GM12878 (cell line): ENCODE data around the gene ABCB4. TPM values are rescaled to one million over a fixed set of nuclear protein-coding genes. Genes with fewer than 3 reads are reported as not detected.

Experiments
- ATAC-seq: fragments of 200-7000 bp; cut with Tn5 transposase; 3 replicates; pipeline ENCODE4 v1.9.1; 2020; ENCODE audit warnings: mild to moderate bottlenecking, moderate library complexity
- BruUV-seq: library from RNA; stranded (reverse); fragments of 400-500 nt; replicated peaks from 2 replicates; lab custom pipeline; 2021; lab: Mats Ljungman, UMichigan
- CTCF ChIA-PET: fragments of 300-600 bp; sonication (Branson Sonifier 250); formaldehyde crosslinking; extraction: SDS; loops from one replicate; lab custom pipeline; 2021; ENCODE audit warnings: inconsistent platforms; lab: Yijun Ruan, JAX
- POLR2A ChIA-PET: fragments of 350-600 bp; formaldehyde crosslinking; extraction: SDS; loops from one replicate; lab custom pipeline; 2021; ENCODE audit warnings: inconsistent platforms; lab: Charles Lee
- RAD21 ChIA-PET: fragments of 300-600 bp; sonication (Branson Sonifier 250); formaldehyde crosslinking; loops from one replicate; lab custom pipeline; 2023; ENCODE audit warnings: antibody characterized with exemption; ENCODE audit not compliant: unreplicated experiment; lab: Charles Lee
- SMC1A ChIA-PET: fragments of 300-600 bp; sonication (Branson Sonifier 250); formaldehyde crosslinking; loops from one replicate; lab custom pipeline; 2023; ENCODE audit not compliant: unreplicated experiment, uncharacterized antibody; lab: Charles Lee
- DNase-seq: peaks from one replicate; pipeline ENCODE4 v3.0.0-alpha.2; 2011; ENCODE audit warnings: low read depth, low spot score
- FAIRE-seq: peaks from 3 replicates; lab custom pipeline; 2011; peaks lifted over from hg19 to GRCh38; lab: Jason Lieb, UNC
- H2AFZ ChIP-seq: 2 replicates; pipeline ENCODE4 v1.6.0; 2011; ENCODE audit warnings: low read depth, low read length, control low read depth; ENCODE audit not compliant: control insufficient read depth
- H3K27ac ChIP-seq: 2 replicates; pipeline ENCODE4 v1.5.1; 2011; ENCODE audit warnings: control low read depth; ENCODE audit not compliant: control insufficient read depth, insufficient read depth
- H3K27me3 ChIP-seq, 2 experiments: replicated peaks in 1 of 2; 2 replicates each; pipeline versions ENCODE4 v1.6.0 to v1.6.1; 2011; ENCODE audit warnings: low read length in 1 of 2; ENCODE audit not compliant: control insufficient read depth in 2 of 2, insufficient read depth in 2 of 2
- H3K36me3 ChIP-seq, 2 experiments: 2 replicates each; pipeline ENCODE4 v1.5.1; 2011; ENCODE audit warnings: low read length in 1 of 2; ENCODE audit not compliant: control insufficient read depth in 2 of 2, insufficient read depth in 2 of 2
- H3K4me1 ChIP-seq: 2 replicates; pipeline ENCODE4 v1.6.1; 2011; ENCODE audit warnings: mild to moderate bottlenecking, low read length, moderate library complexity, mixed read lengths; ENCODE audit not compliant: control insufficient read depth, insufficient read depth
- H3K4me2 ChIP-seq: 2 replicates; pipeline ENCODE4 v1.6.0; 2011; ENCODE audit warnings: control low read depth; ENCODE audit not compliant: control insufficient read depth, insufficient read depth
- H3K4me3 ChIP-seq: fragments of 200-600 bp; sonication (generic); 2 replicates; pipeline ENCODE4 v1.5.1; 2016
- H3K79me2 ChIP-seq: 2 replicates; pipeline ENCODE4 v1.6.0; 2011; ENCODE audit warnings: low read length; ENCODE audit not compliant: control insufficient read depth, insufficient read depth
- H3K9ac ChIP-seq: 2 replicates; pipeline ENCODE4 v1.8.0; 2011; ENCODE audit warnings: low read length, control low read depth, mixed read lengths; ENCODE audit not compliant: control insufficient read depth, insufficient read depth
- H3K9me3 ChIP-seq: replicated peaks from 3 replicates; pipeline ENCODE4 v1.5.1; 2011; ENCODE audit warnings: mild to moderate bottlenecking, low read length; ENCODE audit not compliant: control insufficient read depth, insufficient read depth
- H4K20me1 ChIP-seq: 2 replicates; pipeline ENCODE4 v1.6.0; 2011; ENCODE audit not compliant: control insufficient read depth, insufficient read depth
- DPF2 ChIP-seq: fragments of 450-650 bp; IDR thresholded peaks from 2 replicates; pipeline ENCODE4 v1.6.1; 2017; ENCODE audit warnings: mild to moderate bottlenecking
- GABPA ChIP-seq: IDR thresholded peaks from 2 replicates; pipeline ENCODE4 v1.6.1; 2014; ENCODE audit warnings: antibody characterized with exemption, low read depth, mild to moderate bottlenecking, inconsistent platforms
- IKZF1 ChIP-seq: fragments of 450-650 bp; conservative IDR thresholded peaks from 2 replicates; pipeline ENCODE4 v1.6.1; 2017; ENCODE audit warnings: antibody characterized with exemption, mild to moderate bottlenecking
- IRF4 ChIP-seq: IDR thresholded peaks from 2 replicates; pipeline ENCODE4 v1.6.1; 2011; ENCODE audit warnings: low read depth, low read length
- NR2C2 ChIP-seq: IDR thresholded peaks from 2 replicates; pipeline ENCODE4 v1.6.1; 2011; ENCODE audit warnings: borderline replicate concordance, low read depth; ENCODE audit not compliant: control insufficient read depth, insufficient read length
- POLR2AphosphoS2 ChIP-seq: IDR thresholded peaks from 2 replicates; pipeline ENCODE4 v1.6.1; 2011; ENCODE audit warnings: low read depth, mild to moderate bottlenecking, low read length, improper control_type of control experiment, moderate library complexity
- RAD21 ChIP-seq: IDR thresholded peaks from 2 replicates; pipeline ENCODE4 v1.6.1; 2011; ENCODE audit warnings: mild to moderate bottlenecking, low read depth, low read length, moderate library complexity; ENCODE audit not compliant: insufficient read depth
- RAD51 ChIP-seq: fragments of 450-650 bp; IDR thresholded peaks from 2 replicates; pipeline ENCODE4 v1.6.1; 2016; ENCODE audit warnings: moderate library complexity, mild to moderate bottlenecking, inconsistent platforms
- SUZ12 ChIP-seq: fragments of 200-600 bp; sonication (generic); IDR thresholded peaks from one replicate; pipeline ENCODE4 v1.6.1; 2018; ENCODE audit warnings: antibody characterized with exemption, mild to moderate bottlenecking; ENCODE audit not compliant: unreplicated experiment
- YBX1 ChIP-seq: fragments of 450-650 bp; IDR thresholded peaks from 2 replicates; pipeline ENCODE4 v1.6.1; 2016; ENCODE audit warnings: antibody characterized with exemption
- ZNF207 ChIP-seq: fragments of 450-650 bp; IDR thresholded peaks from 2 replicates; pipeline ENCODE4 v1.6.1; 2014; ENCODE audit warnings: antibody characterized with exemption, mild to moderate bottlenecking, borderline replicate concordance
- WGBS: methylation state at CpG from one replicate; pipeline ENCODE4 v1.1.6; 2016; ENCODE audit warnings: low lambda C conversion rate; ENCODE audit not compliant: insufficient replicate concordance, insufficient coverage; ENCODE audit errors: missing lambda C conversion rate; 5-methylcytosine and 5-hydroxymethylcytosine counted together
- in situ Hi-C: fragments of 300-500 bp; cut with MboI; formaldehyde crosslinking; loops from 9 replicates; pipeline ENCODE4 v1.14.3; 2018; ENCODE audit warnings: mixed read lengths
- intact Hi-C: fragments of 100-400 bp; cut with micrococcal nuclease; formaldehyde crosslinking; loops from one replicate; pipeline ENCODE4 v1.14.2; 2022; ENCODE audit not compliant: unreplicated experiment
- polyA plus RNA-seq, 11 experiments: library from polyadenylated mRNA; depleted of rRNA in 4 of 11; unstranded in 6 of 11; stranded (reverse) in 5 of 11; fragments of >200 nt; fragmentation: Nextera tagmentation in 4 of 11; fragmentation: Illumina TruSeq in 1 of 11; extraction: Ambion mirVana in 4 of 11; extraction: Trizol in 1 of 11; gene quantifications; 1 replicate in 1 of 11; 2 replicates in 10 of 11; pipeline versions ENCODE4 v1.2.1 to v1.2.3, GENCODE V29; 2011 to 2016; ENCODE audit warnings: inconsistent platforms in 2 of 11, missing spikeins in 2 of 11, low read depth in 1 of 11
- total RNA-seq, 4 experiments: library from RNA; depleted of rRNA in 3 of 4; stranded (reverse); fragments of >200 nt in 3 of 4; fragmentation: Illumina TruSeq in 1 of 4; extraction: Trizol in 1 of 4; gene quantifications; 2 replicates each; pipeline versions ENCODE4 v1.2.1 to v1.2.3, GENCODE V29; 2013 to 2021
- TF ChIP-seq, protein P1 (sequence below): fragments of 450-650 bp; IDR thresholded peaks from 2 replicates; pipeline ENCODE4 v1.6.1; 2016; ENCODE audit warnings: mild to moderate bottlenecking

Gene ABCB4
- total and polyA plus RNA-seq, 10 of the 15 experiments (the other 5 are each of a cell fraction or from before 2014, with no cell fraction given) = 1.9 to 8.3 (median 4.4) TPM

DNA sequence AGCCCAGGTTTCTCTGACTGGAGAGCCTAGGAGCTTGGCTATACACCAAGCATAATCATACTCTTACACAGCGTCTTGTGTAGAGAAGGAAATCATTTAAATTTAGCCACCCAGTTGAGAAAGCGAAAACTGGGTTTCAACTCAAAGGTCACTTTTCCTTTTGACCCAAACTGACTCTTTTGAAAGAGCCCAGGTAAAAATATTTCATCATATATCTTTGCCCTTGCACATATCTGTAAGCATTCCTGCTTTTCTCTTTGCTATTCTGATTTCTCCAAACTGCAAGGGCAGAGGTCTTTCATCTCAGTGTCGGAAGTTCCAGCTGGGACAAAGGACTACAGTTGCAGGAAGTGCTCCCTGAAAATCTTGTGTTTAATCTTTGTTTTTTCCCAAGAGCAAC lies 22.0 kb upstream of the ABCB4 start:
- H3K79me2 ChIP-seq = no peaks in the 10 kb centered on the region
- no peaks in the 10 kb centered on the region for H3K4me1 ChIP-seq
- no peaks in the 10 kb centered on the region for H3K36me3 ChIP-seq
- no peak overlapping the region for H3K9ac ChIP-seq
- intact Hi-C loops (no loop called here), in situ Hi-C loops (no loop called here)
- H3K27ac ChIP-seq = no peak overlapping the region
- H3K4me2 ChIP-seq = no peak overlapping the region
- no peak for FAIRE-seq
- H4K20me1 ChIP-seq = no peaks in the 10 kb centered on the region
- no peak overlapping the region for H3K4me3 ChIP-seq
- BruUV-seq = no TSS peak
- no peaks in the 10 kb centered on the region for H3K9me3 ChIP-seq
- ChIA-PET RAD21 (no interaction called here), POLR2A (no interaction called here), SMC1A (interaction anchor here (1.2 kb wide), 1 partner anchor 9 kb away, joined by 5 read pairs; no protein-coding TSS in a partner anchor), CTCF (interaction anchor here (0.6 to 1.4 kb wide), 3 partner anchors 8 to 102 kb away, joined by 3 read pairs; no protein-coding TSS in a partner anchor)
- 19% methylated on average over 3 of the region's 3 CpGs for WGBS
- H2AFZ ChIP-seq = no peak overlapping the region
- ATAC-seq = no peak
- no peaks in the 10 kb centered on the region for H3K27me3 ChIP-seq
- DNase-seq = no peak
- TF ChIP-seq IKZF1 (no peak), RAD51 (no peak), POLR2AphosphoS2 (no peak), NR2C2 (no peak), RAD21 (no peak), SUZ12 (no peak), ZNF207 (no peak), IRF4 (no peak), GABPA (no peak), DPF2 (no peak), YBX1 (no peak)
- TF ChIP-seq, protein P1, sequence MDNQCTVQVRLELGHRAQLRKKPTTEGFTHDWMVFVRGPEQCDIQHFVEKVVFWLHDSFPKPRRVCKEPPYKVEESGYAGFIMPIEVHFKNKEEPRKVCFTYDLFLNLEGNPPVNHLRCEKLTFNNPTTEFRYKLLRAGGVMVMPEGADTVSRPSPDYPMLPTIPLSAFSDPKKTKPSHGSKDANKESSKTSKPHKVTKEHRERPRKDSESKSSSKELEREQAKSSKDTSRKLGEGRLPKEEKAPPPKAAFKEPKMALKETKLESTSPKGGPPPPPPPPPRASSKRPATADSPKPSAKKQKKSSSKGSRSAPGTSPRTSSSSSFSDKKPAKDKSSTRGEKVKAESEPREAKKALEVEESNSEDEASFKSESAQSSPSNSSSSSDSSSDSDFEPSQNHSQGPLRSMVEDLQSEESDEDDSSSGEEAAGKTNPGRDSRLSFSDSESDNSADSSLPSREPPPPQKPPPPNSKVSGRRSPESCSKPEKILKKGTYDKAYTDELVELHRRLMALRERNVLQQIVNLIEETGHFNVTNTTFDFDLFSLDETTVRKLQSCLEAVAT = no peak
